Measurements from ENCODE around the gene STOML1.

GRCh38 chr15:73952913-73953750 is 39.0 kb downstream of the STOML1 start:
- TF ChIP-seq, protein P1, sequence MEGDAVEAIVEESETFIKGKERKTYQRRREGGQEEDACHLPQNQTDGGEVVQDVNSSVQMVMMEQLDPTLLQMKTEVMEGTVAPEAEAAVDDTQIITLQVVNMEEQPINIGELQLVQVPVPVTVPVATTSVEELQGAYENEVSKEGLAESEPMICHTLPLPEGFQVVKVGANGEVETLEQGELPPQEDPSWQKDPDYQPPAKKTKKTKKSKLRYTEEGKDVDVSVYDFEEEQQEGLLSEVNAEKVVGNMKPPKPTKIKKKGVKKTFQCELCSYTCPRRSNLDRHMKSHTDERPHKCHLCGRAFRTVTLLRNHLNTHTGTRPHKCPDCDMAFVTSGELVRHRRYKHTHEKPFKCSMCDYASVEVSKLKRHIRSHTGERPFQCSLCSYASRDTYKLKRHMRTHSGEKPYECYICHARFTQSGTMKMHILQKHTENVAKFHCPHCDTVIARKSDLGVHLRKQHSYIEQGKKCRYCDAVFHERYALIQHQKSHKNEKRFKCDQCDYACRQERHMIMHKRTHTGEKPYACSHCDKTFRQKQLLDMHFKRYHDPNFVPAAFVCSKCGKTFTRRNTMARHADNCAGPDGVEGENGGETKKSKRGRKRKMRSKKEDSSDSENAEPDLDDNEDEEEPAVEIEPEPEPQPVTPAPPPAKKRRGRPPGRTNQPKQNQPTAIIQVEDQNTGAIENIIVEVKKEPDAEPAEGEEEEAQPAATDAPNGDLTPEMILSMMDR (conservative IDR thresholded peaks at IDR 0.05; ENCODE audit: low read length): no peak
- TF ChIP-seq EZH2phosphoT487 (IDR thresholded peaks at IDR 0.05; ENCODE audit: borderline replicate concordance, low read depth, low read length): no peak

Data from OCI-LY7 (cell line).